HFFc6 (cell line): ENCODE measurements around the gene PDRG1. TPM values are rescaled to one million over a fixed set of nuclear protein-coding genes. Genes with fewer than 3 reads are reported as not detected.

Source experiments
- DNase-seq: peaks from one replicate; pipeline ENCODE4 v3.0.0-alpha.2; 2018
- H3K27ac Mint-ChIP-seq: 2 replicates; pipeline ENCODE4 v1.8.0; 2020; ENCODE audit warnings: mild to moderate bottlenecking, mixed read lengths
- H3K27me3 Mint-ChIP-seq: 2 replicates; pipeline ENCODE4 v1.8.0; 2021; ENCODE audit warnings: mild to moderate bottlenecking, moderate library complexity, mixed read lengths; ENCODE audit not compliant: insufficient read depth
- H3K36me3 Mint-ChIP-seq: 2 replicates; pipeline ENCODE4 v1.8.0; 2021; ENCODE audit warnings: low read depth, mixed read lengths
- H3K4me1 Mint-ChIP-seq: 2 replicates; pipeline ENCODE4 v1.8.0; 2020; ENCODE audit warnings: low read depth, mixed read lengths
- H3K4me3 Mint-ChIP-seq: 2 replicates; pipeline ENCODE4 v1.8.0; 2020; ENCODE audit warnings: mild to moderate bottlenecking, moderate library complexity, mixed read lengths
- H3K9me3 Mint-ChIP-seq: 2 replicates; pipeline ENCODE4 v1.8.0; 2020; ENCODE audit warnings: mild to moderate bottlenecking, mixed read lengths
- CTCF ChIP-seq: fragments of 200-600 bp; sonication (generic); IDR thresholded peaks from 2 replicates; pipeline ENCODE4 v1.5.0; 2021; ENCODE audit warnings: antibody characterized with exemption, mild to moderate bottlenecking
- total RNA-seq, 6 experiments: library from RNA; stranded (reverse); fragmentation: NEBNext Ultra II Directional; extraction: Animal tissue kit (Norgen Biotek cat#: 25700); gene quantifications; 2 replicates in 1 of 6; 3 replicates in 5 of 6; pipeline ENCODE4 v1.2.3, GENCODE V29; 2021

PDRG1 gene
- total RNA-seq, 6 experiments from 2014 or later = 12.2 to 17.1 (median 13.1) TPM

GRCh38 chr20:31981784-31982183 is 29.9 kb upstream of the PDRG1 start:
- TF ChIP-seq CTCF = no peak
- DNase-seq = no peak
- Mint-ChIP-seq H3K36me3 (no peaks in the 10 kb centered on the region), H3K4me3 (no peak overlapping the region), H3K9me3 (no peaks in the 10 kb centered on the region), H3K27ac (no peak overlapping the region), H3K4me1 (no peaks in the 10 kb centered on the region), H3K27me3 (peaks cover 41% of the 10 kb centered on the region)

GRCh38 chr20:31979713-31980426 is 28.0 kb upstream of the PDRG1 start:
- H3K27me3 Mint-ChIP-seq = peaks cover 51% of the 10 kb centered on the region
- no peak overlapping the region for H3K4me3 Mint-ChIP-seq
- no peaks in the 10 kb centered on the region; the same call in 1 of the 2 replicates for H3K4me1 Mint-ChIP-seq
- no peaks in the 10 kb centered on the region for H3K36me3 Mint-ChIP-seq
- no peak for TF ChIP-seq CTCF
- H3K9me3 Mint-ChIP-seq = no peaks in the 10 kb centered on the region
- no peak for DNase-seq
- no peak overlapping the region for H3K27ac Mint-ChIP-seq

- Mint-ChIP-seq H3K27ac (no peak overlapping the region), H3K36me3 (no peaks in the 10 kb centered on the region), H3K27me3 (peaks cover 38% of the 10 kb centered on the region), H3K4me3 (no peak overlapping the region), H3K4me1 (peaks cover 13% of the 10 kb centered on the region), H3K9me3 (no peaks in the 10 kb centered on the region)
- no peak for TF ChIP-seq CTCF
- no peak for DNase-seq
Observed at GRCh38 chr20:31977080-31977479, 25.2 kb upstream of the PDRG1 start.

- DNase-seq = no peak
- Mint-ChIP-seq H3K9me3 (no peaks in the 10 kb centered on the region), H3K27me3 (peaks cover 27% of the 10 kb centered on the region), H3K4me1 (peaks cover 16% of the 10 kb centered on the region), H3K27ac (no peak overlapping the region), H3K4me3 (no peak overlapping the region), H3K36me3 (no peaks in the 10 kb centered on the region)
- TF ChIP-seq CTCF = no peak
Observed at GRCh38 chr20:31975874-31976273, 24.0 kb upstream of the PDRG1 start.

- H3K27me3 Mint-ChIP-seq = peaks cover 20% of the 10 kb centered on the region
- no peak overlapping the region for H3K4me3 Mint-ChIP-seq
- peaks cover 16% of the 10 kb centered on the region for H3K4me1 Mint-ChIP-seq
- DNase-seq = no peak
- no peaks in the 10 kb centered on the region for H3K36me3 Mint-ChIP-seq
- TF ChIP-seq CTCF = no peak
- H3K9me3 Mint-ChIP-seq = no peaks in the 10 kb centered on the region
- no peak overlapping the region for H3K27ac Mint-ChIP-seq
Observed at GRCh38 chr20:31974951-31975487, 23.2 kb upstream of the PDRG1 start.
